HG03280 (cell line): ENCODE measurements around the gene SBNO1.
"Not testable (repeated sequence)": the region's sequence is repeated elsewhere in the genome, so short reads cannot be mapped to it uniquely, and the experiment has no call there.

ENCODE experiments used
- ATAC-seq: cut with Tn5 transposase; IDR thresholded peaks from one replicate; pipeline ENCODE4 v1.9.1; 2021; ENCODE audit warnings: mild to moderate bottlenecking, moderate library complexity; ENCODE audit not compliant: unreplicated experiment

Gene SBNO1

DNA sequence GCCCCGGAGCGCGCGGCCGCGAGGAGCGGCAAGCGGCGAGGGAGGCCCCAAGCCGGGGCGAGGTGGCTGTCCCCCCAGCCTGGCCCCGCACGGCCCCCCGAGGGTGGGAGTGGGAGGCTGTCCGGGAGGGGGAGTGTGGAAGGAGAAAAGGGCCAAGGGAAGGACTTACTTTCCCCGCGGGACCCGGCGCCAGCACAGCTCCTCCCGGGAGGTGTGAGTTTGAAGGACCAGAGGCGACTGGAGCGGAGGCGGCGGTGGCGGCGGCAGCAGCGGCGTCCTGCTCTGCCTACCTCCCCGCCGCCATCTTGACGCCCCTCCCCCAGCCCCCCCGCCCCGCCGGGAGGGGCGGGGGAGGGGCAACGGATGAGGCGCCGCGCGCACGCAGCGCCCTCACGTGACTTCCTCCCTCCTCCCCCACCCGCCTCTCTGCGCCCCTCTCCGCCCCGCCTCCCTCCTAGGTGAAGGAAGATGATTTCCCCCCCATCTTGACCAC is at the start of gene SBNO1:
Gene SBNO1, minus strand, starts transcription at position 316 of the 493 bp plus-strand sequence. CDS start 14,406 bp downstream, outside the sequence.
- ATAC-seq, result peak; percentile 43

DNA sequence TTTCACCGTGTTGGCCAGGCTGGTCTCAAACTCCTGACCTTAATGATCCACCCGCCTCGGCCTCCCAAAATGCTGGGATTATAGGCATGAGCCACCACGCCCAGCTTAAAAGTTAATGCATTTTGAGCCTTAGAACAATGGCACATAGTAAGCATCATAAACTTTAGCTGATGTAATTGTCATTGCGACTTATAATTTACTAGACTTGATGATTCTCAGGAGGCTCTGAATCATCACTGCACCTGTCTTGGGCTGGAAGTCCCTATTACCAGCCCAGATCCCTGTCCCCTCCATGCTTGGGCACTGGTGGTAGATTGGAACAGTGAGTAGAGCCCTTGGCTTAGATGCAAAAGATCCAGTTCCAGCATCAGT is 45.4 kb upstream of the SBNO1 start:
- ATAC-seq, result no peak

DNA sequence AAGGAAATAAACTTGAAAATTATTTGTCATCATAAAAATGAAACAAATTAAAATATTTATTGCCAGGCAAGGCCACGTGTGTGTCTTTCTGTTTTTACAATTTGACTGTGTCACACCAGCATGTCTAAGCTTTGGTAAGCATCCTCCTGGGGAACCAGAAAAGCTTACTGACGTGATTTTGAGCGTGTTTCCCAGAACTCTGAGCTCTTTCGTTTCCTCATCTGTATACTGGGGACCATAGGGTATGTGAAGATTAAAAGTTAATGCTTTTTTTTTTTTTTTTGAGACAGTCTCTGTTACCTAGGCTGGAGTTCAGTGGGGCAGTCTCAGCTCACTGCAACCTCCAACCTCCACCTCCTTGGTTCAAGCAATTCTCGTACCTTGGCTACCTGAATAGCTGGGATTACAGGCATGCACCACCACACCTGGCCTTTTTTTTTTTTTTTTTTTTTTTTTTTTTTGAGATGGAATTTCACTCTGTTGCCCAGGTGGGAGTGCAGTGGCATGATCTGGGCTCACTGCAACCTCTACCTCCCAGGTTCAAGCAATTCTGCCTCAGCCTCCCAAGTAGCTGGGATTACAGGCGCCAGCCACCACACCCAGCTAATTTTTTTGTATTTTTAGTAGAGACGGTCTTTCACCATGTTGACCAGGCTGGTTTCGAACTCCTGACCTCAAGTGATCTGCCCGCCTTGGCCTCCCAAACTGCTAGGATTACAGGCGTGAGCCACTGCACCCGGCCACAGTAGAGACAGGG is 44.8 kb upstream of the SBNO1 start:
- ATAC-seq, result not testable (repeated sequence)

DNA sequence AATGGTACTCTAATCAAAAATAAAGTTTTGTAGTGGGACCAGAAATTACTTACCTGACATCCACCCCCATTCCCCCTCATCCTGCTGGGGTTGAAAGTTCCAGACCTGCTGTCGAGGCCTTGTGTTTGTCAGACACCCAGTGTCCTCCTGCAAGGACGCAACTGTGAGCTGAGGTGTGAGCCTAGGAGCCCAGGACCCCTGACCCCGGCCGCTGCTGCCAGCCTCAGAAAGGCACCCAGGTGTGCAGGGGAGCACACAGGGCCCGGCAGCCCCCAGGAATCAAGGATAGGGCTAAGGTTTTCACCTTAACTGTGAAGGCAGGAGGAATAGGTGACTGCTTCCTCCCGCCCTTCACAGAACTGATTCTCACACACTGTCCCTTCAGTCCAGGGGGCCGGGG is 44.0 kb upstream of the SBNO1 start:
- not testable (repeated sequence) for ATAC-seq

DNA sequence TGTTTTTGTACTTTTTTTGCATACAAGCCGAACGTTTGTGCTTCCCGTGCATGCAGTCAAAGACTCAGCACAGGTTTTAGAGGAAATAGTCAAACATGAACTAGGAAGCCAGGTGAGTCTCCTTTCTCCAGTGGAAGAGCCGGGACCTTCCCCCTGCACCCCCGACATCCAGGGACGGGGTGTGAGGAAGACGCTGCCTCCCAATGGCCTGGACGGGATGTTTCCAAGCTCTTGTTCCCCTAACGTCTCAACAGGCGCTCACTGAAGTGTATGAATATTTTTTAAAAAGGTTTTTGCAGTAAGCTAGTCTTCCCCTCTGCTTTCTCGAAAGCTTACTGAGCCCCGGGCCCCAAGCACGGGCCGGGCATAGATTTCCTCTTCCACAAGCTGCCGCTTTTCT is 43.3 kb upstream of the SBNO1 start:
- not testable (repeated sequence) for ATAC-seq

DNA sequence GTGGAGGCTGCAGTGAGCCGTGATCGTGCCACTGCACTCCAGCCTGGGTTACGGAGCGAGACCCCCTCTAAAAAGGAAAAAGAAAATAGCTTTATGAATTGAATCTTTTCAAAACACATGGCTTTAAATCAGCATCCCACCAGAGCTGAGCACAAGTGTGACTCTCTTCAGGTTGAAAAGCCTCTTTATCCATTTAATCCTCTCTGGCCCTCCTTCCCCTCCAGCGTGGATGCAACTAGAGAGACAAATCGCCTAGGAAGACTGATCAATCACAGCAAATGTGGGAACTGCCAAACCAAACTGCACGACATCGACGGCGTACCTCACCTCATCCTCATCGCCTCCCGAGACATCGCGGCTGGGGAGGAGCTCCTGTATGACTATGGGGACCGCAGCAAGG is 42.6 kb upstream of the SBNO1 start:
- ATAC-seq, result not testable (repeated sequence)

DNA sequence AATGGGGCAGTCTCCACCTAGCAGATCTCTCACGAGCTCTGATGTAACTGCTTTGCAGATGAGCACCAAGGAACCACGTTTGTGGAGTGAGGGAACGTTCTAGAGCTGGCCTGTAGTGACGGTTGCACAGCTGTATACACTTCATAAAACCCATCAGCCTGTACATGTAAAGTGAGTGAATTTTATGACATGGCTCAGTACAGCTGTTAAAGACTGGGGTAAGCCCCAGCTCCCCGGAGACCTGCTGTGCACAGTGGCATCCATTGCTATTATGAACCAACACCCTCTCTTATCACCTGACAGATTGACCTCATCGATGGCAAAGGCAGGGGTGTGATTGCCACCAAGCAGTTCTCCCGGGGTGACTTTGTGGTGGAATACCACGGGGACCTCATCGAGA is 39.9 kb upstream of the SBNO1 start:
- ATAC-seq, result no peak

DNA sequence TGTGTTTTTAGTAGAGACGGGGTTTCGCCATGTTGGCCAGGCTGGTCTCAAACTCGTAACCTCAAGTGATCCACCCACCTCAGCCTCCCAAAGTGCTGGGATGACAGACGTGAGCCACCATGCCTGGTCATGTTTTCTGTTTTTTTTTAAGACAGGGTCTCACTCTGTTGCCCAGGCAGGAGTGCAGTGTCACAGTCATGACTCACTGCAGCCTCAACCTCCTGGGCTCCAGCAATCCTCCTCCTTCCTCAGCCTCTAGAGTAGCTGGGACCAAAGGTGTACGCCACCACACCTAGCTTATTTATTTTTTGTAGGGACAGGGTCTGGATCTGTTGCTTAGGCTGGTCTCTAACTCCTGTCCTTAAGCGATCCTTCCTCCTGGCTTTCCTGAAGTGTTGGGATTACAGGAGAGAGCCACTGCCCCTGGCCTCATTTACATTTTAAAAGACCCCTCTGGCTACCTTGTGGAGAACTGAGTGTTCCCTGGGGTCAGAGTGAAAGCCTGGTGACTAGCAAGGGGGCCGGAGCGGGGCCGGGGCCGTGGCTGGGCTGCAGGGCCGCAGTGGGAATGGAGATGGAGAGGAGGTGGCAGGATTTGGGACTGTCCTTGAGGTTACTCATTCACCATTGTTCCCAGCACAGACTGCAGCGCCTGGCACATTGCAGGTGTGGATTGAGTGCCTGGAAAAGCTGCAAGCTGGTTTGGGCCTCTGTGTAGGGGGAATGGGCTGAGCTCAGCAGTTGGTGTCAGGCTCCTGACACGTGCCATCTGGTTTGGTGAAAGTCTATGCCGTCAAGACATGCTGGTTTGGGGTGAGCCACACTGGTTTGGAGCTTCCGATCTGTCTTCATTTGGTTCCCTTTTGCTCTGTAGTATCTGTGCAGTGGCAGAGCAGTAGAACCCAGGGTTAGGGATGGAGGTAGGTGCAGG is 37.4 kb upstream of the SBNO1 start:
- ATAC-seq, result no peak

DNA sequence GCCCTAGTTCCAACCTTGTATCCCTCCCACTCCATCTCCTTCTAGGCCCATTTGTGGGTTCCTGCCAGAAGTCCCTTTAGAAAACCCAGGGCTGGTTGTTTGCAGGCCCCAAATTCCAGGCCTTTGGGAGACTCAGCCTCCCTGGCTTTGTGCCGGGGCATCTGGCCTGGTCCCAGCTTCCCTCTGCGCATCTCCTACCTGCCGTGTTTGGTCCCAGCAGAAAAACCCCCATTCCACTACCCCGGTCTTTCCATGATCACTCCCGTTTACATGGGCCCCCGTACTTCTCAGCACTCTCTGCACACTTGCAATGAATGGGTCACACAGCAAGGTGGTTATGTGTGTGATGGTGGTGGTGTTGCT is 34.6 kb upstream of the SBNO1 start:
- ATAC-seq, result no peak

DNA sequence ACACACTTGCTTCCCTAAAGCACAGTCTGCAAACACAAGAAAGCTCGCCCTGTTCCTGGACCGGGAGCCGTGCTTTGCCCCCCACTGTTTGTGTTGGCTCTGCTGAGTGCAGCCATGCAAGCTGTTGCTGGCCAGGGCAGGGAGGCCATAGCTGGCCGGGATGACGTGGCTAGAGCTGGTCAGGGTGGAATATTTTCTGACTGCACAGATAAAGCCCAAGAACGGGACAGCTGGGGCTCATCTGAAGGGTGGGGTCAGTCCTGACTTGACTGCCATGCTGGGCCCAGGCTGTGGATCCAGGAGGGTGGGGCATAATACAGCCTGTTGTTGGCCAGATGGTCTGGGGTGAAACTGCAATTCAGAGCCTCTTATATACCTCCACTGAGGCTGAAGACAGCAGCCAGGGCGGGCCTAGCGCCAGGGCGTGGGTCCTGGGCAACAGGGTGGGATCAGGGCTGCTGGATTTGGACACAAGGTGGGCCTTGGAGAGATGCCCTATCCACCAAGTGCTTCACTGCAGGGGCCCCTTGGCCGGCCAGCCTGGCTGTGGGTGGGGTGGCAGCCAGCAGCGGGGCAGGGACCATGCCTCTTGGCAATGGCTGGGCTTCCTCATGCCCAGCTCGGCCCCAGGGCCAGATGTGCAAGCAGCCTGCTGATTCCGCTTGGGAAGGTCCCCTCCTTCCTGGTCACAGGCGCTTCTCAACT is 34.1 kb upstream of the SBNO1 start:
- no peak for ATAC-seq

DNA sequence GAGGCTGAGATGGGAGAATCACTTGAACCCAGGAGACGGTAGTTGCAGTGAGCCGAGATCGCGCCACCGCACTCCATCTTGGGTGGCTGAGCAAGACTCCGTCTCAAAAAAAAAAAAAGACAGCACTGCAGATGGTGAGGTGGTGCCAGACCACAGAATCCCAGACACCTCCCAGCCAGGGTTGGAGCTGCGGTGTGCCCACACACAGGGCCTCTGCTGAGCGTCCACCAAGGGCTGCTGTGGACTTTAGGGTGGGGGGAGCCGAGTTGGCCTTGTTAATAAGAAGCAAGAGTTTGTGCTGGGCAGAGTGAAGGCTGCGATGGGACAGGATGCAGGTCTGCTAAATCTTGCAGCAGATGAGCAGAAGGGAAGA is 33.5 kb upstream of the SBNO1 start:
- no peak for ATAC-seq

DNA sequence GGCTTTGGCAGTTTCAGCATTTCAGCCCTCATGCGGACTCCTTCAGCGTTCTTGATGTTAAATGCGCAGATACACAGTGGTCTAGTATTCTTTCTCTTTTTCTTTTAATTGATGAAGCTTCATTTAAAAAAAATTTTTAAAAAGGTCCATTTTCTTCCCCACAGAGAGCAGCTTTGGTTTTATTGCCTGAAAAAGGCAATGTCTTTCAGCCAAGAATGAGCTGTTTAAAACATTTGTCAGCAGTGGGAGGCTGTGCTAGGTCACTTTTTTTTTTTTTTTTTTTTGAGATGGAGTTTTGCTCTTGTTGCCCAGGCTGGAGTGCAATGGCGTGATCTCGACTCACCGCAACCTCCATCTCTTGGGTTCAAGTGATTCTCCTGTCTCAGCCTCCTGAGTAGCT is 32.8 kb upstream of the SBNO1 start:
- ATAC-seq, result no peak

DNA sequence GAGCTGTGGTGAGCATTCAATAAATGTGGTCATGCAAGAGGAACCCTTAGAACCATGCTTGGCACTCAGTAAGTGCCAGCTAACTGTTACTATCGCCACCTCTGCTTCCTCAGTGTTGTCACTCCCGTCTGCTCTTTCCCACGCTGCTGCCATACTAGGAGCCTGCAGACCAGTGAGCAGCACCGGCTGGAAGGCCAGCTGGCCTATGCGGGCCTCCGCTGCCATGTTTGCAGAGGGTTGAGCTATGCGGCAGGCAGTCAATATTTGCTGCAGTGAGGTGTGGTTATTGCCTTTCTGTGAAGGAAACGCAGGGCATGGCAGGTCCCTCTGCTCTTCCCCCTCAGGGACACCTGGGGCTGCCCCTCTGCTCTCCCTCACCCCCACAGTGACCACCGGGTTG is 32.3 kb upstream of the SBNO1 start:
- no peak for ATAC-seq

DNA sequence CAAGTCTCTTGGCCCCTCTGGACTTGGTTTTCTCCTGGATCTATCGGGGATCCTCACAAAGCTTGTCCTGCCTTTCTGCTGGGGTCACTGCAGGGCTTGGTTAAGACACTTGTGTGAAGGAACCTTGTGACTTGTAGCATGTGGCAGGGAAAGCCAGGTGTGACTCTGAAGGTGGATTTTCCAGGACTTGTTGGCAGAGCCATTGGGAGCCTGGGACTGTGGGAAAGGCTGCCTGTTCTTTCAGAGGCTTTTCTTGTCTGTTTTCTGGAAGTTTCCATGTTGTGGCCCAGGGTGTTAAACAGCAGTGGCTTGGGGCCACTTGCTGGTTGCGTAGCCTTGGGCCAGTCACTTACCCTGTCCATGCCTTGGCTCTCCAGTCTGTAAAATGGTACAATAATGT is 31.9 kb upstream of the SBNO1 start:
- no peak for ATAC-seq

DNA sequence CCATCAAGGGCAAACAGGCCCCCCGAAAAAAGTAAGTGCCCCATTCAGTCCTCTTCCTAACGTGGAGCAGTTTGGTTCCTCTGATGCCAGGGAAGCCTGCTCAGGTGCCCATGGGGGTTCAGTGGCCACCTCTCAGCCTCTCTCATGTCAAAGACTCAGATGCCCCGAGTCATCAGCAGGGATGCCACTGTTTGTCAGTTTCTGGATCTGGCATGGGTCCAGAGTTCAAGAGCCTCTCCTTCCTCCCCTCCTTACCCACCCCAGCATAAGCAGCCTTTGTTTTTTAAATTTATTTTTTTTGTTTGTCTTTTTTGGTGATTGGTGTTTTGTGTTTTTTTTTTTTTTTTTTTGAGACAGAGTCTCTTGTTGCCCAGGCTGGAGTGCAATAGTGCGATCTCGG is 30.6 kb upstream of the SBNO1 start:
- no peak for ATAC-seq

DNA sequence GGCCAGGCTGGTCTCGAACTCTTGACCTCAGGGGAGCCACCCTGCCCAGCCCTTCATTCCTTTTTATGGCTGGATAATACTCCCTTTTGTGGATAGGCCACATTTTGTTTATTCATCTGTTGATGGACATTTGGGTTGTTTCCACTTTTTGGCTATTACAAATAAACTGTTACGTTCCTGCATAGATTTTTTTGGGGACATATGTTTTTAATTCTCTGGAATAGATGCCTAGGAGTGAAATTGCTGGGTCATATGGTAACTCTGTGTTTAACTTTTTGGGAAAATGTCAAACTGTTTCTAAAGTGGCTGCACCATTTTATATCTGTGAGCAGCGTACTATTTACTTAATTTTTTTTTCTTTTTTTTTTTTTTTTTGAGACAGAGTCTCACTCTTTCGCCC is 29.1 kb upstream of the SBNO1 start:
- no peak for ATAC-seq

DNA sequence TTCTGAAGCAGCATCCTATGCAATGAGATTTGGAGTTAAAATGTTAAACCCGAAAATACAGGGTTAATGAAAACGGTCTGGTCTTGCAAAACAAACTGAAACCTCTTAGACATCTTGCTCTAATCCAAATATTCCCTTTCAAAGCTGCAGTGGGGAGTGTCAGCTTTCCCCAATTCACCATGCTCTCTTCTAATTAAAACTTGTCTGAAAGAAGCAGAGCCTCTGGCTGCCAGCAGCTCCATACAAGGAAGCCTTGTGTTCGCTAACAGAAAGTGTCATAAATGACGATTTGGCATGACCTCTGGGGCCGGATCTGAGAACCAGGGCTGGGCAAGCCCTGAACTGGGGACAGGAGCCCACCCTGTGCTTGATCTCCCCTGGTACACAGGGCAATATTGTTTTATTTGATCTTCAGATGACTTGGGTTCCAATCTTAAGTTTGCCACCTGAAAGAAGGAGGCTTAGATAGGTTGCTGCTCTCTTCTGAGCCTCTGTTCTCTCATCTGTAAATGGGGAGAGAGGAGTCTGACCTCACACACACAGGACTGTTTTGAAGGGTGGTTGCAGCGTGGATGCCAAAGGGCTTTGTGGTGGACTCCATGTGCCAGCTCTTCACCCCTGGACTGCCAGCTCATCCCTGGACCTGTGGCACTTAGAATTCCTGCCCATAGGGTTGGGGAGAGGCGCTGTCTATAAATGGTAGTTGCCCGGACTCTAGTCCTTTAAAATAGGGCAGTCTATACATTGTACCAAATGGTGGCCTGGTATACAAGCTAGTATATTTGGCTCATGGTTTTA is 27.1 kb upstream of the SBNO1 start:
- no peak for ATAC-seq

DNA sequence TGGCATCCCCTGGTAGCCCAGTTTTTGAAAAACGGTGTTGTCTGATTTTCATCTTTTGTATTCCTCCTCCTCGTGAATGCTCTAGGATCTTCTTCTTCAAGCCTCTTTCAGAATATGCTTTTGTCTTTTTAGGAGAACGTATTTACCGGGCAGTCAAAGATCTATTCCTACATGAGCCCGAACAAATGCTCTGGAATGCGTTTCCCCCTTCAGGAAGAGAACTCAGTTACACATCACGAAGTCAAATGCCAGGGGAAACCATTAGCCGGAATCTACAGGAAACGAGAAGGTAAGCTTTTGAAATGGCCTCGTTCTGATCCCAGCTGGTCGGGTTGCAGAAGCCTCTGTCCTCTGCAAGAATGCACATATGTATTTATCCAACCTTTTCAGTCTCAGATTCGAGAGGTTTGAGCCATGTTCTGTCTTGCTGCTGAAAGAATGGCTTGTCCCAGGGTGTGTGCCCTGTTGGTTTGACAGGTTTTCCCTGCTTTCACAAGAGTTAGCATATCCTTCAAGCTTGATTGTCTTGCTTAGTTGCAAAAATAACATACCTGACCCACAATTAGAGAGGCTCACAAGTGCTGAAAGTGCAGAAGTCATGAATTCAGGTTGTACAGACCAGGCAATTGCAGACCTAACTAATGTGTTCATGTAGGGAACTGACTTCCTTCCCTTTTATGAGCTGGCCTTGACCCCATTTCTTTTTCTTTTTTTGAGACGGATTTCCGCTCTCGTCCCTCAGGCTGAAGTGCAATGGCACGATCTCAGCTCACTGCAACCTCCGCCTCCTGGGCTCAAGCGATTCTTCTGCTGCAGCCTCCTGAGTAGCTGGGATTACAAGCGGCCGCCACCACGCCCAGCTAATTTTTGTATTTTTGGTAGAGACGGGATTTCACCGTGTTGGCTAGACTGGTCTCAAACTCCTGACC is 26.1 kb upstream of the SBNO1 start:
- no peak for ATAC-seq

DNA sequence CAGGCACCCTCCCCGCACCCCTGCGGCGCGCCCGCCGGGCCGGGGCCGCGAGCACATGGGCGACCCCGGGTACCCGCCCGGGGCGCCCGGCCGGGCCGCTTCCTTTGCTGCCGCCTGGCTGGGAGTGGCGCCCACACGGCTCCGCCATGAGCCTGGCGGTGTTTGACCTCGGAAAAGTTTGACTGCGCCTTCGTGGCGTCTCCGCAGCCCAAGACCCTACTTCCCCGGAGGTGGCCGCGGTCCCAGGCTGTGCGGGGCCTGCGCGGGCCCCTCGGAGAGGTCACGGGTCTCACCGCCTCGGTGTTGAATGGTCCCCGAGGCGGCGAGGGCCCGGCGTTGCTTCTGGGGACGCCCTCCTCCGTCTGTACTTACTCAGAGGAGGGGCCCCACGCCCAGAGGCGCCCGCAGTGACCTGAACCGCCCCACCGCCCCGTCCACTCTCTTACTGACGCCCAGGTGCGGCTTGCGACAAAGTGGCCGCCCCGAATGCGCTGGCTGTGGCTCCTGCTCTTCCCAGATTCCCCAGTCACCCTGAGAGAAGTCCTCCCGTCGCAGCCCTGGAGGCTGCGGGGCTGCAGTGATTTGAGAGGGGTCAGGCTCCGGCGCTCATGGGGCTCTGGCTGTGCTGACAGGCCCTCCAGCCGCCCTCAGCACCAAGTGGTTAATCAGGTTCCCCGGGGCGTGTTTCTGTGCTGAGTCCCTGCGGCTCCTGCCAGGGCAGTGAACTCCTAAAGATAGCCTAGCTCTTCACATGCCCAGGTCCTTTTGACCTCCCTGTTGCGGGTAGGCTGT is 25.1 kb upstream of the SBNO1 start:
- peak; percentile 20 for ATAC-seq
